ENCODE data around the gene CEP85L. TPM values are rescaled to one million over a fixed set of nuclear protein-coding genes. Genes with fewer than 3 reads are reported as not detected.

CEP85L gene
- 3.3 and 3.6 TPM in 2 replicates for total RNA-seq

DNA sequence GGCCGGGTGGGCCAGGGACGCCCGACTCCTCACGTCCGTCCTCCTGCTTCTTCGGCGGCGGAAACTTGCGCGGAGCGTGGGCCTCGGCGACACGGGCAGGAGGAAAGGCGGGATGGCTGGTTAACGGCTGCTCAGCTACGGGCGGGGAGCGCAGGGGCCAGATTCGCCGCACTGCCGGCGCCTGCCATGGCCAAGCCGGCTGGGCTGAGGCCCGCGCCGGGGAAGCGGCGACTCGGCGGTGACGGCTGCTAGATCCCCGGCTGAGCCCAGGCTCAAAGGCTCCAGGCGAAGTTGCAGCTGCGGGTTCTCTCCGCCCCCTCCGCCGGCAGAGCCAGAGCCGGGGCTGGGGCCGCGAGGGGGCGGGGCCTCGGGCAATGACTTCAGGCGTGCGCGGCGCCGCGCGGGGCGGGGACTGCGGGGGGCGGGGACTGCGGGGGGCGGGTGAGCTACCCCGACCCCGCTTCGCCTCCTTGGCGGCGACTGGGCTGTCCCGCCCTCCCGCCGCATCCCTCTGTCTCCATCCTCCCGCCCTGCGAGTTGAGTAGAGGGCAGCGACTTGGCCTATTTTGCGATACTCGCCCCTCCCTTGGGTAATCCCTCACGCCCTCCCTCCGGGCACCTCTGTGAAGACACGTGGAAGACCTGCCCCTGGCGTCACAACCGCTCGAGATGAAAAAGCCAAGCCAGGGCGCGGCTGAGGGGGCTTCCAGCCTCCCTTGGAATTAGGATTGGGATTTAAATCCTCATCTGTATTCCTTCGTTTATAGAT, at the start of gene CEP85L:
Gene CEP85L (minus strand): TSS at position 310 of the 769 bp plus-strand sequence. CDS start 322 bp downstream, outside the sequence.
- peak within 1 kb of the TSS; percentile 97 for H3K4me3 ChIP-seq (ENCODE audit: low read depth, low read length)
- TF ChIP-seq, protein P1, sequence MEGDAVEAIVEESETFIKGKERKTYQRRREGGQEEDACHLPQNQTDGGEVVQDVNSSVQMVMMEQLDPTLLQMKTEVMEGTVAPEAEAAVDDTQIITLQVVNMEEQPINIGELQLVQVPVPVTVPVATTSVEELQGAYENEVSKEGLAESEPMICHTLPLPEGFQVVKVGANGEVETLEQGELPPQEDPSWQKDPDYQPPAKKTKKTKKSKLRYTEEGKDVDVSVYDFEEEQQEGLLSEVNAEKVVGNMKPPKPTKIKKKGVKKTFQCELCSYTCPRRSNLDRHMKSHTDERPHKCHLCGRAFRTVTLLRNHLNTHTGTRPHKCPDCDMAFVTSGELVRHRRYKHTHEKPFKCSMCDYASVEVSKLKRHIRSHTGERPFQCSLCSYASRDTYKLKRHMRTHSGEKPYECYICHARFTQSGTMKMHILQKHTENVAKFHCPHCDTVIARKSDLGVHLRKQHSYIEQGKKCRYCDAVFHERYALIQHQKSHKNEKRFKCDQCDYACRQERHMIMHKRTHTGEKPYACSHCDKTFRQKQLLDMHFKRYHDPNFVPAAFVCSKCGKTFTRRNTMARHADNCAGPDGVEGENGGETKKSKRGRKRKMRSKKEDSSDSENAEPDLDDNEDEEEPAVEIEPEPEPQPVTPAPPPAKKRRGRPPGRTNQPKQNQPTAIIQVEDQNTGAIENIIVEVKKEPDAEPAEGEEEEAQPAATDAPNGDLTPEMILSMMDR (IDR thresholded peaks at IDR 0.05; ENCODE audit: insufficient read depth, low read length, poor library complexity, severe bottlenecking): no peak
- DNase-seq (ENCODE audit: low read depth): peak; percentile 55
- H3K27me3 ChIP-seq (ENCODE audit: control insufficient read depth, insufficient read depth, low read length): no peaks in the 10 kb centered on the region
- H3K36me3 ChIP-seq (ENCODE audit: control insufficient read depth, insufficient read depth, low read length): no peaks in the 10 kb centered on the region

DNA sequence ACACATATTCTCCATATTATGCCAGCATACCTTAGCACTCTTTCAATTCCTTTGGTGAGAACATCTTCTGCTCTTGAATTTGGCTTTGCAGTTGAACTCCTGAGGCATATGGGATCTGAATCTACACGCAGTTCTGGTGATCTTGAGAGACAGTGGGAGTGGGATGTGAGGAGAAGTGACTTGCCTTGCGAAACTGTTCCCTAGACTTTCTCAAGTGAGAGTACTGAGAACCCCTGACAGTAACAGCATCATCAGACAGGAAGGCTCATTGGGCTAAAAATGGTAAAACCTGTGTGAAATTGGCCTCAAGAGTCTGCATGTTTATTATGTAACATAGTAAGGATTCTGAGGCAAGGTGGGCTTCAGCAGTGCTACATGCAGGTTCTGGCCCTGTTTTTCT, 49.1 kb upstream of the CEP85L start:
- no peaks in the 10 kb centered on the region for H3K27me3 ChIP-seq (ENCODE audit: control insufficient read depth, insufficient read depth, low read length)
- H3K4me3 ChIP-seq (ENCODE audit: low read depth, low read length): no peak overlapping the region
- TF ChIP-seq, protein P1 (IDR thresholded peaks at IDR 0.05; ENCODE audit: insufficient read depth, low read length, poor library complexity, severe bottlenecking): no peak
- no peak for DNase-seq (ENCODE audit: low read depth)
- H3K36me3 ChIP-seq (ENCODE audit: control insufficient read depth, insufficient read depth, low read length): no peaks in the 10 kb centered on the region

DNA sequence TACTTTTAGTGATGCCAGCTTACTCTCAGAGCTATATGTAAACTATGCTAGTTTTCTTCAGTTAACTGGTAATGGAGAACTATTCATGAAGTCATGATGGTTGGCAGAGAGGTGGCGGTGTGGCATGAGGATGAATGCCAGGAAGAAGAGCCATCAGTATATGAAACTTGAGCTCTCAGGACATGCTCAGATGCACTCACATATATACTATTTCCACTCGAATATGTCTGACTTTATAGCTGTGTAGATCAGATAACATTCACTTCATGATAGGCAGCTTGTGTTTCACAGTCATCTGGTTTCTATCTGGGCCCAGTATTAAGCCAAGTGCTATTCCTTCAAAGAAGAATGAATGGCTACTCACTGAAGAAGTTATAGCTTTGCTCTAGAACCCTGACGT, 46.2 kb upstream of the CEP85L start:
- TF ChIP-seq, protein P1 (IDR thresholded peaks at IDR 0.05; ENCODE audit: insufficient read depth, low read length, poor library complexity, severe bottlenecking): no peak
- H3K4me3 ChIP-seq (ENCODE audit: low read depth, low read length): no peak overlapping the region
- no peaks in the 10 kb centered on the region for H3K27me3 ChIP-seq (ENCODE audit: control insufficient read depth, insufficient read depth, low read length)

DNA sequence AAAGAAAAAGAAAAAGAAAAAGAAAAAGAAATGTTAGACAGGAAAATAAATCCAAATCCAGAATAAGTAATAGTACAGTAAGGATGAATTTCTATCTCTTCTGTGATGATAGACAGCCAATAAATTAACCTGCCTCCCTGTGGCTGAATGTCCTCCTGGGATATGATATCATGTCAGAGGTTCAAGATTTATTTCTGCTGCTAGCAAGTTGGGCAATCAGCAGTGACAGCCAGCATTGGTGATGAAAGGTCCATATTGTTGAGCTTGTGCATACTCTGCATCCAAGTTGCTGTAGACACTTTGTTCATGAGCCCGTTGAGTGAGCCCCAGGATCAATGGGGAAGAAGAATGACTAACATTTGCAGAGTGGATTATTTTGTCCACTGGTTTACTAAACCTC, 44.9 kb upstream of the CEP85L start:
- no peaks in the 10 kb centered on the region for H3K36me3 ChIP-seq (ENCODE audit: control insufficient read depth, insufficient read depth, low read length)
- H3K4me3 ChIP-seq (ENCODE audit: low read depth, low read length): no peak overlapping the region
- DNase-seq (ENCODE audit: low read depth): no peak
- no peaks in the 10 kb centered on the region for H3K27me3 ChIP-seq (ENCODE audit: control insufficient read depth, insufficient read depth, low read length)
- TF ChIP-seq, protein P1 (IDR thresholded peaks at IDR 0.05; ENCODE audit: insufficient read depth, low read length, poor library complexity, severe bottlenecking): no peak

More for the DNA sequence above, 46.2 kb upstream of the CEP85L start:
- no peaks in the 10 kb centered on the region for H3K36me3 ChIP-seq (ENCODE audit: control insufficient read depth, insufficient read depth, low read length)
- DNase-seq (ENCODE audit: low read depth): no peak

DNA sequence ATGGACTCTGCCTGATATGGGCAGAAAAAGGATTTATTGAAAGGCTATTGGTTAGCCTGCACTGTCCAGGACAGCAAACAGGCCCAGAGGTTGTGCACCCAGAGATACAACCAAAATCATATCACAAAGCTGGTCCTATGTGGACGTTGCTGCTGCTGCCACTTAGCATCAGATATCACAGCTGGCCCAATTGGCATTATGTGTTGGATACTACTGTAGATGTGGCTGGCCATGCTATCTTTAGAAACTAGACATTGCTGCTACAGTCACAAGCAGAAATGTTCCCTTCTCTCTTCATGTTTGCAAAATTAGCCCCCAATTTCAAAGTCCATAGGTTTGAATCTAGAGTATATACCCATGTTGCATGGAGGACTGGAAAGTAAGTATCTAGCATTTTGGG, 42.2 kb upstream of the CEP85L start:
- TF ChIP-seq, protein P1 (IDR thresholded peaks at IDR 0.05; ENCODE audit: insufficient read depth, low read length, poor library complexity, severe bottlenecking): no peak
- DNase-seq (ENCODE audit: low read depth): no peak

More for the DNA sequence above, 42.2 kb upstream of the CEP85L start:
- no peak overlapping the region for H3K4me3 ChIP-seq (ENCODE audit: low read depth, low read length)
- no peaks in the 10 kb centered on the region for H3K36me3 ChIP-seq (ENCODE audit: control insufficient read depth, insufficient read depth, low read length)
- H3K27me3 ChIP-seq (ENCODE audit: control insufficient read depth, insufficient read depth, low read length): no peaks in the 10 kb centered on the region

Data from kidney epithelial cell (primary cell).